MCF 10A (cell line): ENCODE data around the gene FCRL3. TPM values are rescaled to one million over a fixed set of nuclear protein-coding genes. Genes with fewer than 3 reads are reported as not detected.

Experiments used
- BruUV-seq: library from RNA; stranded (reverse); fragments of 400-500 nt; replicated peaks from 2 replicates; lab custom pipeline; 2021; lab: Mats Ljungman, UMichigan
- CTCF ChIA-PET: fragments of 300-600 bp; sonication (Branson Sonifier 250); formaldehyde crosslinking; extraction: SDS; loops from one replicate; lab custom pipeline; 2021; ENCODE audit warnings: antibody characterized with exemption, inconsistent platforms; lab: Yijun Ruan, JAX
- POLR2A ChIA-PET: fragments of 300-600, 350-650 bp; sonication (Branson Sonifier 250); formaldehyde crosslinking; extraction: SDS; loops from one replicate; lab custom pipeline; 2020; ENCODE audit warnings: antibody characterized with exemption, inconsistent platforms; lab: Yijun Ruan, JAX
- DNase-seq: peaks from one replicate; pipeline ENCODE4 v3.0.0-alpha.2; 2018; ENCODE audit not compliant: unreplicated experiment
- H3K27ac Mint-ChIP-seq: one replicate; pipeline ENCODE4 v1.8.0; 2022; ENCODE audit warnings: mild to moderate bottlenecking, low read depth, mixed read lengths; ENCODE audit not compliant: unreplicated experiment
- H3K27me3 Mint-ChIP-seq: one replicate; pipeline ENCODE4 v1.8.0; 2022; ENCODE audit warnings: mixed read lengths; ENCODE audit not compliant: insufficient read depth, unreplicated experiment
- H3K36me3 Mint-ChIP-seq: one replicate; pipeline ENCODE4 v1.8.0; 2022; ENCODE audit warnings: mild to moderate bottlenecking, moderate library complexity, mixed read lengths; ENCODE audit not compliant: insufficient read depth, unreplicated experiment
- H3K4me1 Mint-ChIP-seq: one replicate; pipeline ENCODE4 v1.8.0; 2022; ENCODE audit warnings: mixed read lengths; ENCODE audit not compliant: insufficient read depth, unreplicated experiment
- H3K4me3 Mint-ChIP-seq: one replicate; pipeline ENCODE4 v1.8.0; 2022; ENCODE audit warnings: mild to moderate bottlenecking, moderate library complexity, mixed read lengths; ENCODE audit not compliant: unreplicated experiment
- H3K9me3 Mint-ChIP-seq: one replicate; pipeline ENCODE4 v1.8.0; 2022; ENCODE audit warnings: mixed read lengths; ENCODE audit not compliant: unreplicated experiment
- intact Hi-C: fragments of 100-400 bp; cut with micrococcal nuclease; formaldehyde crosslinking; loops from 2 replicates; pipeline ENCODE4 v1.14.1; 2022
- total RNA-seq: library from RNA; stranded (reverse); gene quantifications from 2 replicates; pipeline ENCODE4 v1.2.3, GENCODE V29; 2022
- TF ChIP-seq, protein P1 (sequence below): fragments of 200-600 bp; IDR thresholded peaks from one replicate; pipeline ENCODE4 v1.8.0; 2022; ENCODE audit warnings: antibody characterized with exemption, mild to moderate bottlenecking; ENCODE audit not compliant: unreplicated experiment

Gene FCRL3
- total RNA-seq, 1 experiment from 2014 or later: not detected

- Mint-ChIP-seq H3K4me1 (no peaks in the 10 kb centered on the region), H3K27ac (no peak overlapping the region), H3K36me3 (no peaks in the 10 kb centered on the region), H3K4me3 (no peak overlapping the region), H3K9me3 (no peaks in the 10 kb centered on the region), H3K27me3 (peaks cover 15% of the 10 kb centered on the region)
- TF ChIP-seq, protein P1, sequence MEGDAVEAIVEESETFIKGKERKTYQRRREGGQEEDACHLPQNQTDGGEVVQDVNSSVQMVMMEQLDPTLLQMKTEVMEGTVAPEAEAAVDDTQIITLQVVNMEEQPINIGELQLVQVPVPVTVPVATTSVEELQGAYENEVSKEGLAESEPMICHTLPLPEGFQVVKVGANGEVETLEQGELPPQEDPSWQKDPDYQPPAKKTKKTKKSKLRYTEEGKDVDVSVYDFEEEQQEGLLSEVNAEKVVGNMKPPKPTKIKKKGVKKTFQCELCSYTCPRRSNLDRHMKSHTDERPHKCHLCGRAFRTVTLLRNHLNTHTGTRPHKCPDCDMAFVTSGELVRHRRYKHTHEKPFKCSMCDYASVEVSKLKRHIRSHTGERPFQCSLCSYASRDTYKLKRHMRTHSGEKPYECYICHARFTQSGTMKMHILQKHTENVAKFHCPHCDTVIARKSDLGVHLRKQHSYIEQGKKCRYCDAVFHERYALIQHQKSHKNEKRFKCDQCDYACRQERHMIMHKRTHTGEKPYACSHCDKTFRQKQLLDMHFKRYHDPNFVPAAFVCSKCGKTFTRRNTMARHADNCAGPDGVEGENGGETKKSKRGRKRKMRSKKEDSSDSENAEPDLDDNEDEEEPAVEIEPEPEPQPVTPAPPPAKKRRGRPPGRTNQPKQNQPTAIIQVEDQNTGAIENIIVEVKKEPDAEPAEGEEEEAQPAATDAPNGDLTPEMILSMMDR: no peak
- intact Hi-C loops: no loop called here
- ChIA-PET POLR2A (no interaction called here), CTCF (no interaction called here)
- no peak for DNase-seq
- BruUV-seq: no TSS peak
Measured at GRCh38 chr1:157734321-157734720, 33.8 kb upstream of the FCRL3 start.

GRCh38 chr1:157732755-157733154, 32.2 kb upstream of the FCRL3 start:
- H3K9me3 Mint-ChIP-seq: no peaks in the 10 kb centered on the region
- peaks cover 15% of the 10 kb centered on the region for H3K27me3 Mint-ChIP-seq
- H3K27ac Mint-ChIP-seq: no peak overlapping the region
- POLR2A ChIA-PET: no interaction called here
- TF ChIP-seq, protein P1: no peak
- CTCF ChIA-PET: interaction anchor here (1.0 kb wide), 1 partner anchor 14 kb away, joined by 5 read pairs; no protein-coding TSS in a partner anchor
- no peaks in the 10 kb centered on the region for H3K36me3 Mint-ChIP-seq
- no peak overlapping the region for H3K4me3 Mint-ChIP-seq
- no peaks in the 10 kb centered on the region for H3K4me1 Mint-ChIP-seq
- BruUV-seq: no TSS peak
- no peak for DNase-seq
- intact Hi-C loops: no loop called here

DNA sequence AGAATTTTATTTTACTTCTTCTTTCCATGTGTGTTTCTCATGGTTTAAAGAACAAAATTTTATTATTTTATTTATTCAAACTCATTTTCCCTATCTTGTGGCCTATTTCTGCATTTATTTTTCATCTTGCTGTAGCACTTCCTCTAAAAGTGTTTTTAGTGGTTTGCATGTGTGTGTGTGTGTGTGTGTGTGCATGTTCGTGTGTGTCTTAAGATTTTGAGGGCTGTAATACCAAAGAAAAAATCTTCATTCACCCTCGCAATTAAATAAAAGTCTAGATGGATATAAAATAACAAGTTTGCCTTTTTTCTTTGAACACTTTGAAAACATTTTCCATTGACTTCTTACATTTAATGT, 24.6 kb upstream of the FCRL3 start:
- no peak overlapping the region for H3K4me3 Mint-ChIP-seq
- CTCF ChIA-PET: interaction anchor here (1.2 kb wide), 1 partner anchor 145 kb away, joined by 6 read pairs; no protein-coding TSS in a partner anchor
- no peaks in the 10 kb centered on the region for H3K4me1 Mint-ChIP-seq
- POLR2A ChIA-PET: no interaction called here
- peaks cover 8% of the 10 kb centered on the region for H3K9me3 Mint-ChIP-seq
- H3K27ac Mint-ChIP-seq: no peak overlapping the region
- H3K36me3 Mint-ChIP-seq: no peaks in the 10 kb centered on the region
- no peak for DNase-seq
- TF ChIP-seq, protein P1: no peak
- intact Hi-C loops: no loop called here
- no TSS peak for BruUV-seq
- peaks cover 16% of the 10 kb centered on the region for H3K27me3 Mint-ChIP-seq

DNA sequence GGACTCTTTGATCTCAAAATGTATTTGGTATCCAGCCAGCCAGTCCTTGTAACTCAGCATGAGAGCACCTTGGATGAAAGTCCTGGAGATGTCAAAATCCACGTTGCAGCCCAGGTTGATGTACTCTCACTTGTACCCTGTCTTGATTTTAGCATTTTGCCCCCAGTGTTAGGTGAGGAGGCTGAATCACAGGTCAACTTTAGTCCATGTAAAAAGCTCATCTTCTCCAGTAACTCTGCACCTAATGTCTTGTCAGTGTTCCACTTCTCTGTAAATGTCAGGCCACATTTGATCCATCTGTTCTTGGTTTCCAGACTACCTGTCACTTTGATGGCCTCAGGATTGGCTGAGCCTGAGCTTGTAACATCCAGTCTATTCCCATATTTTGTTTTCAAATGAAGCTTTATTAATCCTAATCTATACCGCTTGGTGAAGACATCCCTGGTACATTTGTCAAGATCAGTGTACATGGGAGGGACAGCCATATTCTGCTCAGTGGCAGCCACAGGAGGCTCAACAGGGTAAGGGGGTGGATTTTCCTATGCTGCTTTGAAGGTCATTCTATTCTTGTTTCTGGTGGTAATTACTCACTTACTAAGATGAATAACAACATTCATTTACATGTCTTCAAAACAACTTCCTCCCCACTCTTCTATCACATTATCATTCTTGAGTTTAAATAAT, 24.1 kb upstream of the FCRL3 start:
- no TSS peak for BruUV-seq
- H3K4me1 Mint-ChIP-seq: no peaks in the 10 kb centered on the region
- intact Hi-C loops: no loop called here

More for the DNA sequence above, 24.1 kb upstream of the FCRL3 start:
- Mint-ChIP-seq H3K27me3 (peaks cover 20% of the 10 kb centered on the region), H3K27ac (no peak overlapping the region), H3K4me3 (no peak overlapping the region), H3K36me3 (no peaks in the 10 kb centered on the region), H3K9me3 (peaks cover 8% of the 10 kb centered on the region)
- POLR2A ChIA-PET: no interaction called here
- CTCF ChIA-PET: interaction anchor here (0.5 to 1.4 kb wide), 5 partner anchors 29 to 1490 kb away, joined by 3 to 9 read pairs (median 3); no protein-coding TSS in a partner anchor
- TF ChIP-seq, protein P1: no peak
- DNase-seq: no peak
